RWPE2 (cell line): ENCODE data around the gene SIAH3.
"Not testable (repeated sequence)": the region's sequence is repeated elsewhere in the genome, so short reads cannot be mapped to it uniquely, and the experiment has no call there.

Experiments used
- ATAC-seq: fragments of 200-7000 bp; cut with Tn5 transposase; 3 replicates; pipeline ENCODE4 v1.9.1; 2021; ENCODE audit warnings: low read depth
- DNase-seq: peaks from one replicate; pipeline ENCODE4 v3.0.0-alpha.2; 2020; ENCODE audit warnings: low spot score
- H3K27ac ChIP-seq: fragments of 450-650 bp; 2 replicates; pipeline ENCODE4 v1.5.1; 2017; ENCODE audit warnings: mild to moderate bottlenecking; ENCODE audit not compliant: poor library complexity, severe bottlenecking
- H3K27me3 ChIP-seq: fragments of 250-450 bp; sonication (Bioruptor Pico); 2 replicates; pipeline ENCODE4 v1.5.1; 2021; ENCODE audit warnings: mild to moderate bottlenecking, moderate library complexity; ENCODE audit not compliant: insufficient read depth, poor library complexity, severe bottlenecking
- H3K36me3 ChIP-seq: fragments of 250-450 bp; sonication (Bioruptor Pico); 2 replicates; pipeline ENCODE4 v1.5.1; 2020; ENCODE audit warnings: low read depth, mild to moderate bottlenecking, moderate library complexity
- H3K4me1 ChIP-seq: fragments of 250-450 bp; sonication (Bioruptor Pico); 2 replicates; pipeline ENCODE4 v1.5.1; 2021; ENCODE audit warnings: mild to moderate bottlenecking, moderate library complexity; ENCODE audit not compliant: insufficient read depth, poor library complexity, severe bottlenecking
- H3K4me3 ChIP-seq: fragments of 250-450 bp; sonication (Bioruptor Pico); 2 replicates; pipeline ENCODE4 v1.5.1; 2021; ENCODE audit warnings: mild to moderate bottlenecking, moderate library complexity; ENCODE audit not compliant: severe bottlenecking
- H3K9me3 ChIP-seq: fragments of 250-450 bp; sonication (Bioruptor Pico); 2 replicates; pipeline ENCODE4 v1.5.1; 2021; ENCODE audit warnings: mild to moderate bottlenecking, moderate library complexity; ENCODE audit not compliant: severe bottlenecking
- TF ChIP-seq, protein P1 (sequence below): fragments of 450-650 bp; IDR thresholded peaks from one replicate; pipeline ENCODE4 v1.5.1; 2017; ENCODE audit warnings: mild to moderate bottlenecking, moderate library complexity; ENCODE audit not compliant: poor library complexity, severe bottlenecking

The SIAH3 gene

GRCh38 chr13:45770886-45771285 is 80.7 kb downstream of the SIAH3 start:
- Histone ChIP-seq H3K27me3 (no peaks in the 10 kb centered on the region), H3K9me3 (no peaks in the 10 kb centered on the region), H3K4me1 (peaks cover 10% of the 10 kb centered on the region), H3K36me3 (no peaks in the 10 kb centered on the region), H3K27ac (no peak overlapping the region), H3K4me3 (no peak overlapping the region)
- TF ChIP-seq, protein P1, sequence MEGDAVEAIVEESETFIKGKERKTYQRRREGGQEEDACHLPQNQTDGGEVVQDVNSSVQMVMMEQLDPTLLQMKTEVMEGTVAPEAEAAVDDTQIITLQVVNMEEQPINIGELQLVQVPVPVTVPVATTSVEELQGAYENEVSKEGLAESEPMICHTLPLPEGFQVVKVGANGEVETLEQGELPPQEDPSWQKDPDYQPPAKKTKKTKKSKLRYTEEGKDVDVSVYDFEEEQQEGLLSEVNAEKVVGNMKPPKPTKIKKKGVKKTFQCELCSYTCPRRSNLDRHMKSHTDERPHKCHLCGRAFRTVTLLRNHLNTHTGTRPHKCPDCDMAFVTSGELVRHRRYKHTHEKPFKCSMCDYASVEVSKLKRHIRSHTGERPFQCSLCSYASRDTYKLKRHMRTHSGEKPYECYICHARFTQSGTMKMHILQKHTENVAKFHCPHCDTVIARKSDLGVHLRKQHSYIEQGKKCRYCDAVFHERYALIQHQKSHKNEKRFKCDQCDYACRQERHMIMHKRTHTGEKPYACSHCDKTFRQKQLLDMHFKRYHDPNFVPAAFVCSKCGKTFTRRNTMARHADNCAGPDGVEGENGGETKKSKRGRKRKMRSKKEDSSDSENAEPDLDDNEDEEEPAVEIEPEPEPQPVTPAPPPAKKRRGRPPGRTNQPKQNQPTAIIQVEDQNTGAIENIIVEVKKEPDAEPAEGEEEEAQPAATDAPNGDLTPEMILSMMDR: no peak
- no peak for DNase-seq
- ATAC-seq: no peak

DNA sequence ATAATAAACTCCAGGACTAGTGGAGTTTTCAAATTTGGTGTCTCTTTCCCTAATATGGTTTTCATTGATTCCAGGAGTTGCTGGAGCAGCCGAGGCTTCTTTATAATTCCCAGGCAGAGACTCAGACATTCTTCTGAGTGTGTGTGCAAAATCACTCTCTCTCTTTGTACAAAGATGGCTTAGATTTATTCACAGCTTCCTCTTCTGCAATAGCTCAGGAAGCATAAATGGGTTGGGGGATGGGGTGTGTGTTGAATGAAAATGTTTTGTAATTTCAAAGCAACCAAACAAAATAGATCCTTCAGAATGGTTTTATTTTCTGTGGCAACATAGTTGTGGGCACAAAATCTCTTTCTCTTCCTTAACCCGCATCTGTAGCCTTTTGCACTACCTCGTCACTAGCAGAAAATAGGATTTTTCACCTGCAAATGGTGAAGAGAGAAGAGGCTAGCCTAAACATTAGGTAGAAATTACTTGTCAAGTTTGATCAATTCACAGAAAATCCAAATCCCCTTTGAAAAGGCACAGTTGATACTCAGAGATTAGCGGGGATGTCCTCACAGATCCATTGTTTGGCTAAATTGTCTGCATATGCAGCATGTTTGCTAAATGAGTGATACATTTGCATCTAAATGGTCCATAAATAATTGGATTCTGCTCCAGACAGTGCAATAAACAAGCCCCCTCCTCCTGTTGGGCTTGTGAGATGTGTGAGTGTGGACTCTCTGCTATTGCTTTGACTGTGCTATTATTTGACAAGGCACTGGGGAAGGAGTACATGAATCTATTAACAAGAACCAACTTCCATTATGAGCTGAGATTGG is 82.7 kb downstream of the SIAH3 start:
- no peak overlapping the region for H3K27ac ChIP-seq
- no peaks in the 10 kb centered on the region for H3K9me3 ChIP-seq
- ATAC-seq (no peak), DNase-seq (no peak)
- no peaks in the 10 kb centered on the region for H3K36me3 ChIP-seq
- peaks cover 10% of the 10 kb centered on the region for H3K4me1 ChIP-seq
- H3K4me3 ChIP-seq: no peak overlapping the region
- TF ChIP-seq, protein P1: no peak
- no peaks in the 10 kb centered on the region for H3K27me3 ChIP-seq

GRCh38 chr13:45765464-45765863 is 86.1 kb downstream of the SIAH3 start:
- Histone ChIP-seq H3K9me3 (no peaks in the 10 kb centered on the region), H3K4me1 (no peaks in the 10 kb centered on the region), H3K27ac (no peak overlapping the region), H3K36me3 (no peaks in the 10 kb centered on the region), H3K4me3 (no peak overlapping the region), H3K27me3 (no peaks in the 10 kb centered on the region)
- ATAC-seq (no peak), DNase-seq (no peak)
- TF ChIP-seq, protein P1: no peak

DNA sequence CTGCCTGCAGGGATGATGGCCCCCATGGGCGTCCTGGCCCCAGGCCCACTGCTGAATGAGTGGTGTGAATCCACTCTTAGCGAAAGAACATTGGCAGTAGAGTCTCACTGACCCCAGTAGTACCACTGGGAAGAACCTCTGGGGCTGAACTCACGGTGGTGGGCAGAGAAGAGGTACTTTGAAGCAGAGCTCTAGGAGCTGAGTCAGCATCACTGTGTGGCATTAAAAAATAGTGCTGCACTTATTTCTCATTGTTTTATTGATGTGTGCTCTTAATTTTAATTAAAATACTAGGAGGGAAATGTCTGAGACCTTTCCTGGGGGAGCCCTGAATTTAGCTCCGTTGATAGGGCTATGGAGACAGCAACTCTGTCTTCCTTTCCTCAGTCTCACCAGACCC is 88.1 kb downstream of the SIAH3 start:
- TF ChIP-seq, protein P1: no peak
- H3K27me3 ChIP-seq: no peaks in the 10 kb centered on the region
- ATAC-seq (no peak), DNase-seq (no peak)
- H3K4me3 ChIP-seq: no peak overlapping the region
- no peaks in the 10 kb centered on the region for H3K4me1 ChIP-seq
- no peaks in the 10 kb centered on the region for H3K36me3 ChIP-seq
- no peaks in the 10 kb centered on the region for H3K9me3 ChIP-seq
- no peak overlapping the region for H3K27ac ChIP-seq

DNA sequence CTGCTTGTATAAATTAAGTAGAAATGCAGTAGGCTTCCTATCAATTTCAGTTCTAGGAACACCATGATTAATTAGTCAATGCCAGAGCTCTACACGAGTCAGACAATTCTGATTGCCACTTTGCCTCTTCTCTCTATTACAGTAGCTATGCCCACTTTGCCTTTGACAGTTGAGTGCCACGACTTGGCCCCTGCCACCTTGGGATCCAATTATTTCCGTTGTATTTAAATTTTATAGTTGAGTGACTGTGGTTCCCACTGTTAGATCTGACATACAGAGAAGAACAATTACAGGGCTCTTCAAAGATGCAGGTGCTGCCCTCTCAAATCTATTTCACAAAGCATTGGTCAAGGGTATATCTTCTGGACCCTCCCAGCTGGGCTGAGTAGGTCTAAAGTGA is 94.0 kb downstream of the SIAH3 start:
- not testable (repeated sequence) for H3K27ac ChIP-seq, H3K9me3 ChIP-seq, DNase-seq, ATAC-seq, H3K4me3 ChIP-seq, H3K36me3 ChIP-seq, H3K27me3 ChIP-seq, H3K4me1 ChIP-seq

GRCh38 chr13:45756498-45756897 is 95.1 kb downstream of the SIAH3 start:
- not testable (repeated sequence) for H3K27ac ChIP-seq, H3K9me3 ChIP-seq, H3K27me3 ChIP-seq, H3K4me3 ChIP-seq, ATAC-seq, H3K4me1 ChIP-seq, DNase-seq, H3K36me3 ChIP-seq
